Left hindlimb (tissue), 1 donor: ENCODE data around the gene CA12.
"Not testable (repeated sequence)": the region's sequence is repeated elsewhere in the genome, so short reads cannot be mapped to it uniquely, and the experiment has no call there.

Source experiments
- DNase-seq: peaks from one replicate; pipeline ENCODE4 v3.0.0-alpha.2; 2018

The CA12 gene

GRCh38 chr15:63354821-63355650 is 26.6 kb downstream of the CA12 start:
- DNase-seq, result no peak

DNA sequence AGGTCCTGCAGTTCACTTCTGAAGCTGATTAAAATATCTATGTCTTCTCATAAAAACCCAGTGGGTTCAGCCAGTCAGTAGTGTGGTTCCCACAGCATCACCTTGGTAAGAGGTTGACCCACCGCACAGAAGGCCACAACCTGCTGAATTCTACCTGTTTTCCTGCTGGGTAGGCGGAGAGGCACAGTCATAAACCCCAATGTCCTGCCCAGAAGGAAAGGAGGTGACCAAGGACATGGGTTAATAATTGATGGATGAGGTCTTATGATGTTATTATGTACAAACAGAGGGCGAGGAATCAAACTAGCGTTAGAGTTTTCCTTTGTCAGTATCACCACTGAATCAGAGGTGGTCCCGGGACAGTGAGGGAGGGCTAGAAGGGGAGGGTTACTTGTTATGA is 27.8 kb downstream of the CA12 start:
- DNase-seq, result no peak

DNA sequence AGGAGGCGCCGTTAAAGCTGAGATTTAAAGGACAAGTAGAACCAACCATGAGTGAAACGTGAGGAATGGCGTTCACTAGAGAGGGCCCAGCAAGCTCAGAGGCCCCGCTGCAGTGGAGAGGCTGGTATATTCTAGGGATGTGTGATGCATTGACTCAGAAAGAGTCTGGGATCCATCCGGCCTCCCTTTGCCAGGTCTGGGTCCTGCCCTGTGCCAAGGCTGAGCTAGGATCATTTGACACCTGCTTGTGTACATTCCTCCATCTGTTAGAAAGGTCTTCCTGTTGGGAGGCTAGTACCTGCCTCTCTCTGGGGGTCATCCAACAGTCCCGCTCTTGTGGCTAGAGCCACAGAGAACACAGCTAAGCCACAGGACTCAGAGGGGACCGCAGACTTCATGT is 28.4 kb downstream of the CA12 start:
- no peak for DNase-seq

- no peak for DNase-seq
Observed at GRCh38 chr15:63352808-63353207, 28.8 kb downstream of the CA12 start.

- DNase-seq, result no peak
Observed at GRCh38 chr15:63351170-63351569, 30.5 kb downstream of the CA12 start.

GRCh38 chr15:63350178-63350621 is 31.4 kb downstream of the CA12 start:
- DNase-seq, result no peak

- no peak for DNase-seq
Observed at GRCh38 chr15:63349621-63350020, 32.0 kb downstream of the CA12 start.

DNA sequence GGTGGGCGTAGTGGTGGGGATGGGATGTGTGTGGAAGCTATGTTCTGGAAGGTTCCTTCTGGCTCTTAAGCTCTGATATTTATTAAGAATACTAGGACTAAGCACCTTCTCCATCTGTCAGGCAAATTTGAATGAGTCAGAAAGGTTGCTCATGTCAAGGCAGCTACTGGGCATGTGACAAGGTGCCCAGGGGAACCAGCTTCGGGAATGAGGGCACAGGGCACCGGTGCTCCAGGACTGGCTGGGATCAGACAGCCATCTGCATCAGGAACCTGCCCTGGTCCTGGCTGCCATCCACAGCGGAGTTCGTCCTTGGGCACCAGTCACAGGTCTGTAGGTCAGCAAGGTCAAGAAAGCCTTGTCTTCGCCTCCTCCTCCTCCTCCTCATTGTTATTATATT is 32.5 kb downstream of the CA12 start:
- DNase-seq, result no peak

DNA sequence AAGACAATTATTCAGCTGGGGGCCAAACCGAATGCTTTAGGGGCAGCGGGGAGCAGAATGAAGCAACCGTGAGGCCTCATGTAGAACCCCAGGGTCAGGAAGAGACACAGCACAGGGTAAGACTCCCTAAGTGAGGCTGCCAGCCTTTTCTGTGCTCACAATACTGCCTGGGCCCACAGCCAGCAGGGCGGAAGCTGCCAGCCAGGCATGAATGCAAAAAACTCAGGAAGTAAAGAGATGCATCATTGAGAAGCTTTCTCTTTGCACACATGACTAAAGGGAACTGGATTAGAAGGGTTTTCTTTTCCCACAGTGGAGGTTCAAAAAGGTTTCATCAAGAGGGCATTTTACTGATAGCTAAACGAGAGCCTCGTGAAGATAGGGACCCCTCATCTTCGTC is 33.3 kb downstream of the CA12 start:
- peak; percentile 52 for DNase-seq

- no peak for DNase-seq
Observed at GRCh38 chr15:63347074-63347857, 34.4 kb downstream of the CA12 start.

DNA sequence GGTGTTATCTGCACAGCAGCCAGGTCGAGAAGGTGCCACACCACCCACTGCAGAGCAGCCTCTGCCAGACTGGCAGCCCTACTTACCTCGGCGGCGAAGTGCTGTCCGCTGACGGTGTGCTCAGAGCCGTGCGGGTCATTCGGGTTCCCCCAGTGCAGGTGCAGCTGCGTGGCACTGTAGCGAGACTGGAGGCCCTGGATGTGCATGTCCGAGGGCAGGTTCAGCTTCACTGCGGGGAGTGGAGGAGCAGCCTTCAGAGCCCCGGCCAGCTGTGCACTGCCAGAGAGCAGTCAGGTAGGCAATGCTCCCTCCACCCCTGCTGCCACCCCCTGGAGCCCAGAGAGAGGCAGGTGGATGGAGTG is 36.3 kb downstream of the CA12 start:
- no peak for DNase-seq

- no peak for DNase-seq
Observed at GRCh38 chr15:63344731-63345390, 36.8 kb downstream of the CA12 start.

DNA sequence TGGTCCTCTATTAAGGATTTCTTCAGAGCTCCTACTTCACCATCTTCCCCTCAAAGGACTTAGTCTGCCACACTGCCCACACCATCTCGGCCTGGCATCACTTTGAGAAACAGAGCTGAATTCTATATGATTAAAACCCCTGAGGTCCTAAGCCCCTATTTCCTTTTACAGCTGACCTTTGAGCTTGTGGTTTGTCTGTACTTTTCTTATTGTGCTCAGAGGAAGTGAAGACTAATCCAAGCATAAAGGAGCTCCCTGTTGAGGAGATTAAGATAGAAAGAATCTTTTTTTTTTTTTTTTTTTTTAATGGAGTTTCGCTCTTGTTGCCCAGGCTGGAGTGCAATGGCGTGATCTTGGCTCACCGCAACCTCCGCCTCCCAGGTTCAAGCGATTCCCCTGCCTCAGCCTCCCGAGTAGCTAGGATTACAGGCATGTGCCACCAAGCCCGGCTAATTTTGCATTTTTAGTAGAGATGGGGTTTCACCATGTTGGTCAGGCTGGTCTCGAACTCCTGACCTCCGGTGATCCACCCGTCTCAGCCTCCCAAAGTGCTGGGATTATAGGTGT is 38.6 kb downstream of the CA12 start:
- not testable (repeated sequence) for DNase-seq

- no peak for DNase-seq
Observed at GRCh38 chr15:63341898-63342297, 39.7 kb downstream of the CA12 start.

- DNase-seq, result no peak
Observed at GRCh38 chr15:63340878-63341277, 40.8 kb downstream of the CA12 start.

GRCh38 chr15:63340353-63340752 is 41.3 kb downstream of the CA12 start:
- no peak for DNase-seq

- DNase-seq, result no peak
Observed at GRCh38 chr15:63339836-63340235, 41.8 kb downstream of the CA12 start.

DNA sequence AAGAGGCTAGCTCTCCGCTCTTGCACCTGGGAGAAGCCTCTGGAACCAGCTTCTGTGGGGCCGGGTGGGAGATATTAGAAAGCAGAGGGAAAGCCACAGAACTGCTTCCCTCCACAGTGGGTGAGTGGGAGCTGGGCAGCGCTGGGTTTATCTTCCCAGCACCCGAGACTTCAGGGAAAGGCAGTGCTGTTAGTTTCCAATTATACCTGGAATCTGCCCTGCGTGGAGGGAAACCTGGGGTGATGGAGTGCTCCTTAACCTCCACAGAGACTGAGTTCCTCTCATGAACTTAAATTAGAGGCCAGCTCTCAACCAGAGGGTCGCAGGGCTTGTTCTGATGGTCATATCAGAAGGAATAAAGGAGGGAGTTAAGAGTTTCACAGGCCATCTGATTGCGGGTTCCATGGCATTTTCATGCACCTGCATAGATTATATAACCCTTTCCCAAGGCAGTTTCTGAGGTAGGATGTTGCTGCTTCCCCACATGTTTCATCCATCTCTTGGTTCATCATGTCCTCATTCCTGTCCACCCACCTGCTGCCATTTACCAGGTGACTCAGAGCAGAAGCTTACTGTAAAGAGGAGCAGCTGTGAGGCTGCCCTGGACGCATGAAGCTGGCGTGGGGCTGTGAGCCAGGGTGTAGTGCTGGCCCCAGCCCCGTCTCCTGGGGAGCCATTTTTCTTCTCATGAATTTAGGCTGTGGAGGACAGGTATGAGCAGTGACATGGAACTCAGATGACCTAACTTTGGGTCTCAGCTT is 42.5 kb downstream of the CA12 start:
- DNase-seq, result no peak

DNA sequence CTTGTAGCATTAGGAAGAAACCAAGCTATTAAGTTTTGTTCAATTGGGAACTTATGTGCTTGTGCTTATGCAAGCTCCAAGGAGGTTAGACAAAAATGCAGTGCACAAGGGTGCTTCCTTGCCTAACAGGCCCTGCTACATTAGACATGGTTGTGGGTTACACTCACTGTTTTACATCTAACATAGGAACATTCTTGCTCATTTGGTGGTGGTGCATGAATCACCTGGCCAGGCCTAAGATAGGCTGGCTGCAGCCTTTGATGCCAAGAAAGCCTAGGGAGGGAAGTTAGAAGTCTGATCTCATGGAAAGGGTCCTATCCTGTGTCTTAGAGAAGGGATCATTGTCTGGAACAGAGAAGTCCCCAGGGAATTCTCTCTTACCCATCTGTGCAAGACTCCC is 43.5 kb downstream of the CA12 start:
- DNase-seq, result no peak

DNA sequence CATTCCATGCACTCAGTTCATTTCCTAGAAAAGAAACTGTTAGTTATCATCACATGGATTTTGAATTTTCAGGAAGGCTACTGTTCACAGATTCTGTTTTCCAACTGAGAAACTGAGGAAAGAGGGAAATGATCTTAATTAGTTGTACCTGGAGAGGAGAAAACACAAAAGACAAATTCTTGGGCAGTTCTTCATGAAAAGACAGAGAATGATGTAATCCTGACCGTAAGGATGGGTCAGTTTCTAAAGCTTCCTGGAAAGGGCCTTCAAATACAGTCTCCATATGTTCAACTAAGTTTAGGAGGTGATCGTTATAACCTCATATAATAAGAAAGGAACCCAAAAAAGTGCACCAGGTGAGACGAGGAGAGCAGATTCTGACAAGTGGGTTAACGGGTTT is 44.6 kb downstream of the CA12 start:
- DNase-seq, result no peak

- DNase-seq, result no peak
Observed at GRCh38 chr15:63335543-63336240, 46.0 kb downstream of the CA12 start.

- no peak for DNase-seq
Observed at GRCh38 chr15:63334821-63335220, 46.8 kb downstream of the CA12 start.
